A673 (cell line): Measurements from ENCODE around the gene RPL37.

Experiments
- EZH2 ChIP-seq: fragments of 200-600 bp; sonication (generic); IDR thresholded peaks from 2 replicates; pipeline ENCODE4 v1.6.1; 2017; ENCODE audit warnings: borderline replicate concordance, low read depth, mild to moderate bottlenecking, mixed read lengths, antibody characterized with exemption, low read length; ENCODE audit not compliant: poor library complexity, severe bottlenecking
- TF ChIP-seq, protein P1 (sequence below): fragments of 300-800, 200-600 bp; sonication (generic); conservative IDR thresholded peaks from 2 replicates; pipeline ENCODE4 v1.5.1; 2017; ENCODE audit warnings: low read depth, mild to moderate bottlenecking, antibody characterized with exemption, low read length, moderate library complexity, mixed read lengths

DNA sequence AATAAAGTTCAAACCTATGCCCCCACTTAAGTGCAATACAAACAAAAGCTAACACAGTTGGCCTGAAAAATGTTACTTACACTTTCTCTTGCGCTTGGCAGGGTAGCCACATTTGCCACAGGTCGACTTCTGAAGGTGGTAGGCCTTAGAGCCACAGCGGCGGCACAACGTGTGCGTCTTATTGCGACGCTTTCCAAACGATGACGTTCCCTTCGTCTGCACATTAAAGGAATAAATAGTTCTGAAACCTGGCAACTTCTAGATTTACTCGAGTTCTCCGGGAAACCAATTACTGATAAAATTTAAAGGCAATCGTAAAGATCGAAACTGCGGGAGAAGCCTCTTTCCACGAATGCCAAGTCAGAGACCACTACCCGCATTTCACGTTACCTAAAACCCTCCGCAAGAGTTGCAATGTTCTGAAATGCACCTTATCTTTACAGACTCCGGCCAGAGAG, 602 bp downstream of the RPL37 start:
- TF ChIP-seq, protein P1, sequence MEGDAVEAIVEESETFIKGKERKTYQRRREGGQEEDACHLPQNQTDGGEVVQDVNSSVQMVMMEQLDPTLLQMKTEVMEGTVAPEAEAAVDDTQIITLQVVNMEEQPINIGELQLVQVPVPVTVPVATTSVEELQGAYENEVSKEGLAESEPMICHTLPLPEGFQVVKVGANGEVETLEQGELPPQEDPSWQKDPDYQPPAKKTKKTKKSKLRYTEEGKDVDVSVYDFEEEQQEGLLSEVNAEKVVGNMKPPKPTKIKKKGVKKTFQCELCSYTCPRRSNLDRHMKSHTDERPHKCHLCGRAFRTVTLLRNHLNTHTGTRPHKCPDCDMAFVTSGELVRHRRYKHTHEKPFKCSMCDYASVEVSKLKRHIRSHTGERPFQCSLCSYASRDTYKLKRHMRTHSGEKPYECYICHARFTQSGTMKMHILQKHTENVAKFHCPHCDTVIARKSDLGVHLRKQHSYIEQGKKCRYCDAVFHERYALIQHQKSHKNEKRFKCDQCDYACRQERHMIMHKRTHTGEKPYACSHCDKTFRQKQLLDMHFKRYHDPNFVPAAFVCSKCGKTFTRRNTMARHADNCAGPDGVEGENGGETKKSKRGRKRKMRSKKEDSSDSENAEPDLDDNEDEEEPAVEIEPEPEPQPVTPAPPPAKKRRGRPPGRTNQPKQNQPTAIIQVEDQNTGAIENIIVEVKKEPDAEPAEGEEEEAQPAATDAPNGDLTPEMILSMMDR: no peak
- no peak for TF ChIP-seq EZH2
